Gastrocnemius medialis (tissue), 4 donors: Measurements from ENCODE around the gene GPD1. TPM values are rescaled to one million over a fixed set of nuclear protein-coding genes. Genes with fewer than 3 reads are reported as not detected.

ENCODE experiments used
- ATAC-seq, 2 donors: fragments of 150-250 bp; one replicate each; pipeline ENCODE4 v1.9.1; 2016
- DNase-seq, 2 donors: peaks; one replicate each; pipeline ENCODE4 v3.0.0-alpha.2; 2019
- H3K27ac ChIP-seq, 4 donors: fragments of 200-600 bp; sonication (generic); 1 replicate in 1 of 4; 2 replicates in 3 of 4; pipeline ENCODE4 v1.5.1; 2016 to 2018; ENCODE audit warnings: mild to moderate bottlenecking in 2 of 4, moderate library complexity in 1 of 4
- H3K27me3 ChIP-seq, 3 donors: fragments of 200-600 bp; sonication (generic) in 2 of 3; 1 replicate in 1 of 3; 2 replicates in 2 of 3; pipeline versions ENCODE4 v1.5.1 to v1.6.0; 2016 to 2019; ENCODE audit warnings: mild to moderate bottlenecking in 1 of 3, moderate library complexity in 1 of 3
- H3K36me3 ChIP-seq, 2 donors: fragments of 200-600 bp; sonication (generic) in 1 of 2; one replicate each; pipeline ENCODE4 v1.5.1; 2017 to 2018
- H3K4me1 ChIP-seq, 2 donors: fragments of 200-600 bp; sonication (generic) in 1 of 2; one replicate each; pipeline ENCODE4 v1.5.1; 2016 to 2017; ENCODE audit warnings: mild to moderate bottlenecking in 2 of 2
- H3K4me3 ChIP-seq, 4 donors: fragments of 200-600 bp; sonication (generic) in 3 of 4; 1 replicate in 1 of 4; 2 replicates in 3 of 4; pipeline ENCODE4 v1.5.1; 2016 to 2019; ENCODE audit warnings: mild to moderate bottlenecking in 2 of 4
- H3K9me3 ChIP-seq, 3 donors: fragments of 200-600 bp; sonication (generic) in 2 of 3; 1 replicate in 1 of 3; 2 replicates in 2 of 3; pipeline ENCODE4 v1.5.1; 2016 to 2019
- CTCF ChIP-seq, 5 experiments: fragments of 450-650 bp in 3 of 5; fragments of 200-600 bp in 2 of 5; sonication (generic) in 2 of 5; IDR thresholded peaks in 4 of 5; conservative IDR thresholded peaks in 1 of 5; 1 replicate in 4 of 5; 2 replicates in 1 of 5; pipeline ENCODE4 v1.5.1; 2016 to 2019; ENCODE audit warnings: antibody characterized with exemption in 5 of 5, mild to moderate bottlenecking in 3 of 5, moderate library complexity in 3 of 5
- POLR2A ChIP-seq, 2 donors: fragments of 450-650 bp; IDR thresholded peaks; one replicate each; pipeline ENCODE4 v1.6.1; 2017; ENCODE audit warnings: antibody characterized with exemption in 2 of 2, mild to moderate bottlenecking in 2 of 2, moderate library complexity in 2 of 2
- in situ Hi-C, 4 donors: fragments of 200-750 bp; cut with MboI; loops; one replicate each; pipeline versions ENCODE4 v1.15.0 to v1.8.0; 2017; ENCODE audit warnings: low sequenced_read_pairs in 4 of 4
- intact Hi-C: fragments of 100-400 bp; cut with DNase I; formaldehyde crosslinking; loops from one replicate; pipeline ENCODE4 v1.15.1; 2023; ENCODE audit warnings: low total_unique reads
- total RNA-seq, 4 donors: library from RNA; depleted of rRNA; stranded (reverse); fragments of >200 nt; gene quantifications; one replicate each; pipeline versions ENCODE4 v1.1.0 to v1.2.3, GENCODE V29; 2016

GPD1 gene
- total RNA-seq, 4 donors from 2014 or later: 68.2 to 763 (median 288) TPM

- TF ChIP-seq CTCF (IDR thresholded peaks at IDR 0.05 in 4 of 5, conservative IDR thresholded peaks at IDR 0.05 in 1 of 5): no peak
- TF ChIP-seq POLR2A (IDR thresholded peaks at IDR 0.05): no peak
- intact Hi-C loops (no loop called here), in situ Hi-C loops (loop anchor here in 1 of 4 donors (5.0 kb wide), 1 partner anchor 94 kb away; the partner anchor contains the start of gene AQP6)
- no peak overlapping the region for H3K27ac ChIP-seq
- DNase-seq (no peak), ATAC-seq (no peak)
- H3K4me1 ChIP-seq: no peaks in the 10 kb centered on the region
- no peaks in the 10 kb centered on the region for H3K27me3 ChIP-seq
- no peaks in the 10 kb centered on the region for H3K36me3 ChIP-seq
- no peak overlapping the region for H3K4me3 ChIP-seq
- H3K9me3 ChIP-seq: no peaks in the 10 kb centered on the region
Observed at GRCh38 chr12:50065726-50066310, 38.0 kb upstream of the GPD1 start.

- no peak for TF ChIP-seq CTCF (IDR thresholded peaks at IDR 0.05 in 4 of 5, conservative IDR thresholded peaks at IDR 0.05 in 1 of 5)
- Histone ChIP-seq H3K27me3 (no peaks in the 10 kb centered on the region), H3K27ac (no peak overlapping the region), H3K36me3 (no peaks in the 10 kb centered on the region), H3K9me3 (no peaks in the 10 kb centered on the region), H3K4me1 (no peaks in the 10 kb centered on the region), H3K4me3 (no peak overlapping the region)
- intact Hi-C loops (no loop called here), in situ Hi-C loops (loop anchor here in 1 of 4 donors (5.0 kb wide), 1 partner anchor 94 kb away; the partner anchor contains the start of gene AQP6)
- no peak for DNase-seq
- no peak for ATAC-seq
Observed at GRCh38 chr12:50066402-50066801, 37.4 kb upstream of the GPD1 start.

GRCh38 chr12:50069069-50069468 is 34.7 kb upstream of the GPD1 start:
- Histone ChIP-seq H3K36me3 (no peaks in the 10 kb centered on the region), H3K27ac (no peak overlapping the region), H3K27me3 (no peaks in the 10 kb centered on the region), H3K4me3 (no peak overlapping the region), H3K9me3 (no peaks in the 10 kb centered on the region), H3K4me1 (no peaks in the 10 kb centered on the region)
- in situ Hi-C loops (loop anchor here in 1 of 4 donors (5.0 kb wide), 1 partner anchor 97 kb away; the partner anchor contains the start of gene AQP6), intact Hi-C loops (no loop called here)
- ATAC-seq (no peak), DNase-seq (no peak)
- no peak for TF ChIP-seq CTCF (IDR thresholded peaks at IDR 0.05 in 4 of 5, conservative IDR thresholded peaks at IDR 0.05 in 1 of 5)
- TF ChIP-seq POLR2A (IDR thresholded peaks at IDR 0.05): no peak

- ATAC-seq: no peak
- Histone ChIP-seq H3K27ac (no peak overlapping the region), H3K4me1 (no peaks in the 10 kb centered on the region), H3K36me3 (no peaks in the 10 kb centered on the region), H3K27me3 (no peaks in the 10 kb centered on the region), H3K4me3 (no peak overlapping the region), H3K9me3 (no peaks in the 10 kb centered on the region)
- TF ChIP-seq CTCF (IDR thresholded peaks at IDR 0.05 in 4 of 5, conservative IDR thresholded peaks at IDR 0.05 in 1 of 5): no peak
- TF ChIP-seq POLR2A (IDR thresholded peaks at IDR 0.05): no peak
- no peak for DNase-seq
- intact Hi-C loops (no loop called here), in situ Hi-C loops (loop anchor here in 1 of 4 donors (5.0 kb wide), 1 partner anchor 97 kb away; the partner anchor contains the start of gene AQP6)
Observed at GRCh38 chr12:50069539-50069938, 34.3 kb upstream of the GPD1 start.
